Neural crest cell (in vitro differentiated cells): Measurements from ENCODE around the gene ACTL10. TPM values are rescaled to one million over a fixed set of nuclear protein-coding genes. Genes with fewer than 3 reads are reported as not detected.

Experiments
- DNase-seq: peaks from one replicate; pipeline ENCODE4 v3.0.0; 2021; ENCODE audit warnings: low read depth, mixed read lengths, low spot score
- H3K27ac Mint-ChIP-seq: one replicate; pipeline ENCODE4 v1.8.0; 2021; ENCODE audit warnings: mild to moderate bottlenecking, mixed read lengths; ENCODE audit not compliant: unreplicated experiment
- H3K27me3 Mint-ChIP-seq: 2 replicates; pipeline ENCODE4 v1.8.0; 2021; ENCODE audit warnings: low read depth, mild to moderate bottlenecking, mixed read lengths
- H3K36me3 Mint-ChIP-seq: 2 replicates; pipeline ENCODE4 v1.8.0; 2021; ENCODE audit warnings: low read depth, mild to moderate bottlenecking, mixed read lengths
- H3K4me1 Mint-ChIP-seq: 2 replicates; pipeline ENCODE4 v1.8.0; 2021; ENCODE audit warnings: mixed read lengths
- H3K4me3 Mint-ChIP-seq: one replicate; pipeline ENCODE4 v1.8.0; 2021; ENCODE audit warnings: mild to moderate bottlenecking, mixed read lengths
- H3K9me3 Mint-ChIP-seq: 2 replicates; pipeline ENCODE4 v1.8.0; 2021; ENCODE audit warnings: mixed read lengths
- CTCF ChIP-seq: fragments of 200-600 bp; sonication (generic); conservative IDR thresholded peaks from 2 replicates; pipeline ENCODE4 v1.5.0; 2021; ENCODE audit warnings: antibody characterized with exemption, mild to moderate bottlenecking
- total RNA-seq: library from RNA; stranded (reverse); gene quantifications from 2 replicates; pipeline ENCODE4 v1.2.1, GENCODE V29; 2021

ACTL10 gene
- total RNA-seq, 1 donor from 2014 or later = 0.75 TPM

DNA sequence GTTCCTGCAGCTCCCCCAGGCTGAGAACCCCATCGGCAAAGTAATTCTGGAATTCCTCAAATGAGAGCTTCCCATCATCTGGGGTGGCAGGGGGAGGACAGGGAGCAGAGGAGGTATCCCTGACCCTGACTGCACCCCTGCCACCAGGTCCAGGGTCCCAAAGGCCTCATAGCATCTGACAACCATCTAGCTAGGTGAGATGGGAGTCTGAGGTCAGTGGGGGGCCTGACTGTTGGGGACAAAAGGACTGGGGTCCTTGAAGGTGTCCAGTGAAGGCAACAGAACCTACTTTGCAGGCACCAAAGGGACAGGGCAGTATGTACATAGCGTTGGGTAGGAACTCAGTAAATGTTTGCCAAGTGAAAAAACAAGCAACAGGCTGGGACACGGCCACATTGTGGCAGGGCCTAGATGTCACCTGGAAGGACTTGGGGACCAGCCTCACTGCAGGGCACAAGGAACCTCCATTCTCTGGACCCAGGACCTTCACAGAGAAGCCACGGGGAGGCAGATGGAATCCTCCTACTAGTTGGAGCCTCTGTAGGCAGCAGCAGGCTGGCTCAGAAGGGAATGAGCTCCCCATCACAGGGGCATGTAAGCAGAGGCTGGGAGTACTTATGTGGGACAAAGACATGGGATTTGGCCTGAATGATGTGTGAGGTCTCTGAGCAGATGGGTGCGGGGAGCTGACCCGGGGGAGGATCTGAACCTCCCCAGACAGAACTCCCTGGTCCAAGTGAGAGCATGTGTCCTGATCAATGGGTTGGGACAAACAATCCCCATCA is 4.2 kb downstream of the ACTL10 start:
- H3K36me3 Mint-ChIP-seq = peaks cover 12% of the 10 kb centered on the region
- DNase-seq = no peak
- H3K4me3 Mint-ChIP-seq = peak overlapping the region; percentile 90
- no peak for TF ChIP-seq CTCF
- H3K4me1 Mint-ChIP-seq = peaks cover 65% of the 10 kb centered on the region
- peaks cover 23% of the 10 kb centered on the region for H3K27me3 Mint-ChIP-seq
- H3K27ac Mint-ChIP-seq = no peak overlapping the region
- no peaks in the 10 kb centered on the region for H3K9me3 Mint-ChIP-seq

DNA sequence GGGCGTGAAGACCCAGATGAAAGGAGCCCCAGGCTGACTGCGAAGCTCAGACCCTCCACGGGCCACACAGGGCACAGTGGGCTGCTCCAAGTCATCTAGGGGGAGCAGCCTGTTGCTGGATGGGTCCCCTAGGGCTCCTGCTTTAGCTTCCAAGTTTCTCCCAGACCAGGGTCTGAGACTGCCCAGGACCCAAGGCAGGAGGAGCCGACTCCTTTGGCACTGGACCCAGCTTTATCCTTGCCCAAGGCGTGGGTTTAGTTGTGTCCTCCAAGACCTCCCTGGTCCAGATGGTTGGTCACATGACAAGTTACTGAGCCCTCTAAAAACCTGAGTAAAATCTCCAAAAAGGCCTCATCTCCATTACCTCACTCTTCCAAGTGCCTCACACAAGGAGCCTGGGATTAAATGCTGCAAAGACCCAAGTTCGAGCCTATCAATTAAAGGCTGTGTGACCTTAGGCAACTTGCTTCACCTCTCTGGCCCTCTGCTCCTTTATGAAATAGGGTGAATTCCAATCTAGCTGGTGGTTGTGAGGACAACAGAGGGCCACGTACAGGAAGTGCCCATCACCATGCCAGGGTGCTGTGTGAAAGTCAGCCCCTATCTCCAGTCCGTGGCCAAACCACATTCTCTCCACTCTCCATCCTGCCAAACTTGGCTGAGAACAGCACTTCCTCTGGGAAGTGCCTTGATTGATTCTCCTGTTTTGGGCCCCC is 5.0 kb downstream of the ACTL10 start:
- Mint-ChIP-seq H3K4me3 (peak overlapping the region; percentile 90), H3K4me1 (peaks cover 64% of the 10 kb centered on the region), H3K36me3 (peaks cover 12% of the 10 kb centered on the region), H3K27me3 (peaks cover 19% of the 10 kb centered on the region), H3K9me3 (no peaks in the 10 kb centered on the region), H3K27ac (no peak overlapping the region)
- TF ChIP-seq CTCF = no peak
- no peak for DNase-seq

DNA sequence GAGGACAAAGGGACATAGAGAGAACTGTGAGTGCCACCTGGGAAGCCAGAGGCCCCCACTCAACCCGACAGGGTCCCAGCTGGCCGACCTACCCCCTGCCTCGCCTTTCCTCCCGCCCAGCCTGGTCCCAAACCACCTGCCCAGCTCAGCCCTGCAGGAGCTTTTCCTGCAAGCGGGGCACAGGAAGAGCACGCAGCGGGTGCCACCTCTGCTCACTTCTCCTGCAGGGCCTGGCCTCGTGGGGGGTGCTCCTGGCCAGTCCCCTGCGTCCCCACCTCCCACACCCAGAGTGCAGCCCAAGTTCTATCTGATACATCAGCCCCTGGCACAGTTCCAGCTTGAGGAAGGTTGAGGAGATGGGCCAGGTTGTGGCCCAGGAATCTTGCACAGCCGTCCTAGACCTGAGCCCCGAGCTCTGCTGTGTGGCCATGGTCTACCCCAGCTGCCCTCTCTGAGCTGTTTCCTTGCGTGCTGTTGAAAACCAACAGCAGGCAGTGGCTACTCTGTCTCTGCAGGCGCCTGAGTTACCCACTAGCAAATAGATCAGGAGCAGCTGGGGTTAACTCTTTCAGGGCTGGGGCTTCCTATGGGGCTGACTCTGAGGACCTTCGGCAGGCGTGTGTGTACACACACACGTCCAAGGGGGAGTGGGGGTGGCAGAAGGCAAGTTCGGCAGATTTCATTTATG is 5.8 kb downstream of the ACTL10 start:
- Mint-ChIP-seq H3K4me1 (peaks cover 66% of the 10 kb centered on the region), H3K27me3 (peaks cover 18% of the 10 kb centered on the region), H3K36me3 (peaks cover 15% of the 10 kb centered on the region), H3K4me3 (peak overlapping the region; percentile 90), H3K27ac (peak overlapping the region; percentile 57), H3K9me3 (no peaks in the 10 kb centered on the region)
- TF ChIP-seq CTCF = no peak
- DNase-seq = no peak

DNA sequence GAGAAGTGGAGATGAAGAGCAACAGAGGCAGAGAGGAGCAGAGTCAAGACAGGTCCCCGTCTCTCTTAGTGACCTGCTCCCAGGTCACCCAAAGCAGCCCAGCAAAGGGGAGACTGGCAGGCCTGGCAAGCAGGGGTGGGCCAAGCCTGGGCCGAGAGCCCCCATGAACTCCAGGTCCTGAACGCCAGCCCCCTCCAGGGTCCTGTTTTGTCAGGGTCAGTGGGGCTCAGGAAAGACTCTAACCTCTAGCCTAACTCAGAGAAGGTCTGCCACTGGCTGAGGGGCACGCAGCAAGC is 6.3 kb downstream of the ACTL10 start:
- peaks cover 18% of the 10 kb centered on the region for H3K27me3 Mint-ChIP-seq
- H3K36me3 Mint-ChIP-seq = peaks cover 16% of the 10 kb centered on the region
- H3K4me3 Mint-ChIP-seq = peak overlapping the region; percentile 90
- no peaks in the 10 kb centered on the region for H3K9me3 Mint-ChIP-seq
- peaks cover 66% of the 10 kb centered on the region for H3K4me1 Mint-ChIP-seq
- no peak for TF ChIP-seq CTCF
- H3K27ac Mint-ChIP-seq = peak overlapping the region; percentile 95
- DNase-seq = no peak

GRCh38 chr20:33673410-33674293 is 6.9 kb downstream of the ACTL10 start:
- TF ChIP-seq CTCF = no peak
- Mint-ChIP-seq H3K27me3 (peaks cover 15% of the 10 kb centered on the region), H3K9me3 (no peaks in the 10 kb centered on the region), H3K36me3 (peaks cover 13% of the 10 kb centered on the region), H3K4me3 (peak overlapping the region; percentile 90), H3K4me1 (peaks cover 61% of the 10 kb centered on the region), H3K27ac (peak overlapping the region; percentile 95)
- DNase-seq = no peak
